ENCODE results near the gene OBSL1.

GRCh38 chr2:219540784-219541504 is 30.4 kb downstream of the OBSL1 start:
- TF ChIP-seq CTCF (IDR thresholded peaks at IDR 0.05), result no peak
- TF ChIP-seq SIN3A (IDR thresholded peaks at IDR 0.05; ENCODE audit: borderline replicate concordance, insufficient read depth, low read depth, low read length), result no peak
- TF ChIP-seq REST (IDR thresholded peaks at IDR 0.05; ENCODE audit: insufficient read depth in 1 of 2, low read depth in 2 of 2, low read length in 1 of 2), result no peak
- no peak for TF ChIP-seq POLR2AphosphoS5 (IDR thresholded peaks at IDR 0.05; ENCODE audit: low read depth, low read length)
- no peak for TF ChIP-seq TCF7L2 (IDR thresholded peaks at IDR 0.05; ENCODE audit: low read depth, low read length)

Measured in Panc1 (cell line).